RWPE1 (cell line): ENCODE results near the gene TBX20.

Source experiments
- CTCF ChIA-PET: fragments of 350-600 bp; sonication (Branson Sonifier 250); formaldehyde crosslinking; extraction: SDS; loops from one replicate; lab custom pipeline; 2021; lab: Yijun Ruan, JAX
- POLR2A ChIA-PET: fragments of 400-600 bp; formaldehyde crosslinking; extraction: SDS; loops from one replicate; lab custom pipeline; 2020; ENCODE audit warnings: antibody characterized with exemption; ENCODE audit not compliant: low non-redundant PET; lab: Yijun Ruan, JAX
- DNase-seq: peaks from one replicate; pipeline ENCODE4 v3.0.0; 2012; ENCODE audit warnings: low spot score
- H3K27ac ChIP-seq: fragments of 450-650 bp; 2 replicates; pipeline ENCODE4 v1.5.1; 2017
- CTCF ChIP-seq: fragments of 450-650 bp; conservative IDR thresholded peaks from 2 replicates; pipeline ENCODE4 v1.5.1; 2017; ENCODE audit warnings: low read depth, mild to moderate bottlenecking

The TBX20 gene

DNA sequence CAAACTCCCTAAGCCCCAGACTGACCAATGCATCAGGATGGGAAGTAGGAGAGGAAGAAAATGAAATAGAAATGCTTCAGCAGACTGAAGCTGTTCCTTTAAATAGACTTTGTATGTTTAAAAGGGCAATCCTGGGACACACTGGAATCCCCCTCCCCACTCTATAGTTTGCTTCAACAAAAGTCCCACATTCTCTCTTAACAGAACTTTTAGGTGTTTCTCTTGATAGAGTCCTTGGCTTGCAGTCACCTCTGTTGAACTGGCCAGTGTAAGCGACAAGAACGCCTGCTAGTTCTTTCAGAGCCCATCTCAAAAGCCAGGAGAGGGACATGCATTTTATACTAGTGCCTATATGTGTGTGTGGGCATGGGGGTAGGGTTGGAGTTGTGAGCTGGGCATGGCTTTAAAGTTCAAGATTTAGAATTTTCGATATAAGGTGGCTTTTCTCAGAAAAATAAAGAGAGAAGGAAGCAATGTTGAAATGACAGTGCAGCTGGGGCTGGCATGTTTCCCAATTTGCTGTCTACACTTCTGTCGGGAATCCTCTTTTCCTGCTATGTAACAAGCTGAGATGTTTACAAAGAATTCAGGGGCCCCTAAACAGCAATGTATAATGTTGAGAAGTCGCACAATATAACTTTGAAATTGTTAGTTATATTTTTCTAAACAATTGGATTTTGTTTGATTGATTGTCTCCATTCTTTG lies 2.1 kb downstream of the TBX20 start:
- no peak for DNase-seq
- TF ChIP-seq CTCF: no peak
- no peak overlapping the region for H3K27ac ChIP-seq
- ChIA-PET CTCF (no interaction called here), POLR2A (no interaction called here)

- no peak overlapping the region for H3K27ac ChIP-seq
- no peak for TF ChIP-seq CTCF
- ChIA-PET CTCF (no interaction called here), POLR2A (no interaction called here)
- DNase-seq: no peak
Observed at GRCh38 chr7:35250941-35251340, 3.0 kb downstream of the TBX20 start.

DNA sequence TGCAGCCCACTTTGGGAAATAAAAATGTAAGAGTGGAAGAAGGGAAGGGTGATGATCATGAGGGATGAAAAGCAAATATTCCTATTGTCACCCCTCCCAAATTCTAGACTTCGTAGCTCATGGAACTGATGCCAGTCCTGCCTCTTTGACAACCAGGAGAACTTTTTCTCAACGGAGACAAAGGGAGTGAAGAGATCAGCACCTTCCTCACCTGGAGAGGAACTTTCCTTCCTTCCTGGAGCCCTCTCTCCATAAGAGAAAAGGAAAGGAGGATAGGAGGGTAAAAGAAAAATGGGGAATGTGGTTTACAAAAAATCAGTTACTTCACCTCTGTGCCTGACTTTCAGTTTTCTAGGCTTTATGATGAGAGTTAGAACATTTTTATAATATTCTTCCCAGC lies 3.4 kb downstream of the TBX20 start:
- CTCF ChIA-PET: no interaction called here
- TF ChIP-seq CTCF: no peak

DNA sequence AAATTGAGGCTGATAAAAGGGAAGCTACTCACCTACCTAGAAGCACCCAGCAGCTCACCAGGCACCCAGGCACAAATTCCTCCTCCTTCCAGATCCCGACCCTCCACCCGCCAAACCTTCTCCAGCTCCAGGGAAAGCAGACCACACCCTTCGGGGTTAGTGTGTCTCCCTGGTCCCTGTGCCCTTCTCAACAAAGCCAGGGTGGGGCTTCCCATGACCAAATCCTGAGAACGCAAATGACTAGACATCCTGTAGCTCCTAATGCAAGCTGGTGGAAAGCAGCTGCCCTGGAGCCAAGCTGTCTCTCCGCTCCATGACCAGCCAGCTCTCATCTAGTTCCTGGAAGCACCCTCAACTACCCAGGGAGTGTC lies 4.4 kb downstream of the TBX20 start:
- CTCF ChIA-PET: interaction anchor here (0.5 to 0.6 kb wide), 2 partner anchors 118 to 440 kb away, joined by 3 read pairs; no protein-coding TSS in a partner anchor

More for the DNA sequence above, 3.4 kb downstream of the TBX20 start:
- no peak for DNase-seq
- no peak overlapping the region for H3K27ac ChIP-seq
- POLR2A ChIA-PET: no interaction called here

DNA sequence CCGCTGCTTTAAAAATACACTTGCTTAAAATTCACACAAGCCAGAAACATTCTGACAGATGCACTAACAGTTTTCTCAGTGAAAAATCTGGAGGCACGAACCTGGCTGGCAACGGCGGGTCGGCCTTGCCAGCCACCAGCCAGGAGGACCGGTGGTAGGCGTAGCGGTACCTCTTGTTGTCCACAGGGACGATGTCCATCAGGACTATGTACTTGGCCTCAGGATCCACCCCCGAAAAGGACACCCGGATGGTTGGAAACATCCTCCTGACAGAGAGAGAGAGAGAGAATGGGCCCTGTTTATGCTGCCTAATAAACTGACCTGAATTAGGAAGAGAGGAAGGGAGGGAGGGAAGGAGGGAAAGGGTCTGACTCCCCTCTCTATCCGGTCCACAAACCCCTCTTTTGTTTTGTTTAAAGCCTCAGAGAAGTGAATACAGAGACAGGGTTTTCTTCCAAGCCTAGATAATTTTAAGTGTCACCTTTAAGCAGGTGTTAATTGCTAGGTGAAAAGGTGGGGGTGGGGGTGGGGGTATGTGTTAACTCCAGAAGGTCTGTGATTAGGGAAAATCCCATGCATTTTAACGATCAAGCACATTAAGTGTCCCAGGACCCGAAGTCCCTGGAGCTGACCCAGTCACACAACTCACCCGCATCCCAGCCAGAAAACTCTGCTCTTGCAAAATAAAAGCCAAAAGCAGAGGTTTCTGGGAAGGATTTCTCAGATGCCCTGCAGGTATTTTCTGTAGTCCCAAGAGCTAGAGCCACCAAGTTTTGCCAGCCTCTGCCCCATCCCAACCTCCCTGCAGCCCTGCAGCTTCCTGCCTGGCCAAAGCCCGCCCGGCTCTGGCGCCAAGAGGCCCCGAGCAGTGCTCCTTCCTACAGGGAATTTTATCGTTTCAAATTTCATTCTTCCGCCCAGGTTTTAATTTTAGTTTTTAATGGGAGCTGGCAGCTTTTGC lies 5.0 kb downstream of the TBX20 start:
- POLR2A ChIA-PET: no interaction called here
- H3K27ac ChIP-seq: no peak overlapping the region
- no peak for TF ChIP-seq CTCF
- CTCF ChIA-PET: interaction anchor here (0.5 to 0.6 kb wide), 2 partner anchors 119 to 440 kb away, joined by 3 read pairs; no protein-coding TSS in a partner anchor
- no peak for DNase-seq

More for the DNA sequence above, 4.4 kb downstream of the TBX20 start:
- POLR2A ChIA-PET: no interaction called here
- H3K27ac ChIP-seq: no peak overlapping the region
- no peak for DNase-seq
- no peak for TF ChIP-seq CTCF

- ChIA-PET POLR2A (no interaction called here), CTCF (interaction anchor here (0.7 kb wide), 1 partner anchor 368 kb away, joined by 7 read pairs; no protein-coding TSS in a partner anchor)
- no peak for TF ChIP-seq CTCF
- no peak overlapping the region for H3K27ac ChIP-seq
- no peak for DNase-seq
Observed at GRCh38 chr7:35246819-35247218, 7.1 kb downstream of the TBX20 start.
